ENCODE results near the gene ANKRD36.
"Not testable (repeated sequence)": the region's sequence is repeated elsewhere in the genome, so short reads cannot be mapped to it uniquely, and the experiment has no call there.

Gene ANKRD36
- 2.2 to 40.6 (median 23.0) reads per million in 17 experiments for total RNA-seq

GRCh38 chr2:97113050-97113881 is at the start of gene ANKRD36:
Gene ANKRD36 (plus strand): TSS chr2:97113153. CDS start chr2:97113740, 587 bp downstream.
- DNase-seq: peak; percentile 88 to 95 (median 92)

DNA sequence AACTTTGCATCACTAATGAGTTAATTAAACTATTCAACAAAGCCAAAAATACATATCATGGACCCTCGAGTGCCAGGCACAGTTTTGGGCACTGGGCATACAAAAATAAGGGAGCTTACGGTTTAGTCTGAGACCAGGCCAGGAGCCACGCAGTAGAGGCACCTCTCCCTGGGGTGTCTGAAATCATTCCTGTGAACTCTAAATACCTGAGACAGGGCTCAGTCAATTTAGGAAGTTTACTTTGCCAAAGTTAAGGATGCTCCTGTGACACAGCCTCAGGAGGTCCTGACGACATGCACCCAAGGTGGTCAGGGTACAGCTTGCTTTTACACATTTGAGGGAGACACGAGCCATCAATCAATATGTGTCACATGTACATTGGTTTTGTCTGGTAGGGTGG is 46.9 kb upstream of the ANKRD36 start:
- DNase-seq: not testable (repeated sequence)

DNA sequence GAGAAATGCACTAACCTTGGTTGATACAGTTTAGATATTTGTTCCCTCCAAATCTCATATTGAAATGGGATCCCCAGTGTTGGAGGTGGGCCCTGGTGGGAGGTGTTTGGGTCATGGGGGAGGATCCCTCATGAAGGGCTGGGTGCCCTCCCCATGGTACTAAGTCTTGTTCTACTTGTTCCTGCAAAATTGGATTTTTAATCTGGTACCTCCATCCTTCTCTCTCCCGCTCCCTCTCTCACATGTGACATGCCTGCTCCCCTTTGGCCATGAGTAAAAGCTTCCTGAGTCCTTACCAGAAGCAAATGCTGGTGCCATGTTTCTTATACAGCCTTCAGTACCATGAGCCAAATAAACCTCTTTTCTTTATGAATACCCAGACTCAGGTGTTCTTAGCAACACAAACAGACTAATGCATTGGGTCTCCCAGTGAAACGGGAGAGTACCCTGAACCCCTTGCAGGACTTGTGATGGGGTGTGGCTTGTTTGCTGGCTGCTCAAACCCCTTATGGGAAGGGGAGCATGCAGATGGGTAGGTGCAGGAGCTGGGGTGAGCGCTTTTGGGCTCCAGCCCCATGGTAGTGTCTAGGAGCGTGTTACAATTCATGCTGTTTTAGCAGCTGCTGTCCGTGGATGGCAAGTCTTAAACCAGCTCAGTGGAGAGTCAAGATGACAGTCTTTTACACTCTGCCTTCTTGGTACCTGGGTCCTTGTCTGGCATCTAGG is 45.5 kb upstream of the ANKRD36 start:
- DNase-seq: no peak

DNA sequence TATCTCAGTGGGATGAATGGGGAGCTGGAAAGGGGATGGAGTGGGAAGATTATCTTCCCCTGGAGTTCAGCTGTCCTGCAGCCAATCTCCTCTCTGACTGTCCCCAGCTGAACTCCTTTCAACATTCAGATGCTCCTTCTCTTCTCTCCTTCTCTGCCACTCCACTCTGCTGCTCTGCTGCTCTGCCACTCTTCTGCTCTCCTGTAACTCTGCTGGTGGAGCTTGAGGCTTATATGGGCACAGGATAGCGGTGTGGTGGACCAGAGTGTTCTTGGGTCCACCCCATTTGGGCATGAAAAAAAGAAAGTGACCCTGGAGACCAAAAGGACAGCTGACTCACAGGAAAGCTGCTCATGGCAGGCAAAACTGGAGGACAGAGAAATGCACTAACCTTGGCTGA is 44.9 kb upstream of the ANKRD36 start:
- DNase-seq: no peak

- not testable (repeated sequence) for DNase-seq
Measured at GRCh38 chr2:97068722-97069121, 44.2 kb upstream of the ANKRD36 start.

- not testable (repeated sequence) for DNase-seq
Measured at GRCh38 chr2:97070915-97071314, 42.0 kb upstream of the ANKRD36 start.

DNA sequence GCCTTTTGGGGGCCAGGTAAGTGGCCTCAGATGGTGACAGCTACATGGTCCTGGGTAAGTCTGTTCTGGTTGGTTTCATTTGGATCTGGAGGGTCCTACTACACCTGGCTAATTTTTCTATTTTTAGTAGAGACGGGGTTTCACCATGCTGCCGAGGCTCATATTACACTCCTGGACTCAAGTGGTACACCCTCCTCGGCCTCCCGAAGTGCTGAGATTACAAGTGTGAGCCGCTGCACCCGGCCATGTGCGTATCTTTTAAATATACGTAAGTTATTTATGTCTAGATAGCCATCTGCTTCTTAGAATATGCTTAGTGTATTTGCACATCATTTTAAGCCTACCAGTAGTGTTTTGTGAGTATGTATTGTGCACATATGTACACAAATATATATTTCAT is 35.7 kb upstream of the ANKRD36 start:
- not testable (repeated sequence) for DNase-seq

DNA sequence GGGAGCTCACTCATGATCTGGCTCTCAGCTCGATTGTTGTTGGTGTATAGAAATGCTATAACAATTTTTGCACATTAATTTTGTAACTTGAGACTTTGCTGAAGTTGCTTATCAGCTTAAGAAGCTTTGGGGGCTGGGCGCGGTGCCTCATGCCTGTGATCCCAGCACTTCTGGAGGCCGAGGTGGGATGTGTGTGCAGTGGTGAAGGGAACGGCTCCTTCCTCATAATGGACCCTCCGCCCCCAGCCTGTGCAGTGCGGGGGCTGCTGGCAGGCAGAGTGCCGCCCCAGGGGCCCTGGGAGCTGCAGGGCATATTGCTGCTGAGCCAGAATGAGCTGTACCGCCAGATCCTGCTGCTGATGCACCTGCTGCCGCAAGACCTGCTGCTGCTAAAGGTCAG is 32.1 kb upstream of the ANKRD36 start:
- not testable (repeated sequence) for DNase-seq

DNA sequence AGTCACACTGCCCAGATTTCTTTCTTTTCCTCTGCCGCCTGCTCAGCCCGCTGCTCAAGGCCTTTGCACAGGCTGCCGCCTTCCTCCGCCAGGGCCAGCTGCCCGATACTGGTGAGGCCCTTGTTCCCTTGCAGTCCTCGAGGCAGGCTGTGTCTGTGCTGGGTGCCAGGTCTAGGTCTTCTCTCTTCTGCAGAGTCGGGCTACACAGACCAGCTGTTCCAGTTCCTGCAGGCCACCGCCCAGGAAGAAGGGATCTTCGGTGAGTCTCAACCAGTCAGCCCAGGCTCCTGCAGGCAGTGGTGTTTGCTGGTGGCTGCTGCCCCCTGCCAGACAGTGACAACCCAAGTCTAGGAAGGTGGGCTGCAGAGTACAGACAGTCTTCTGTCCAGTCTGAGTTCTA is 30.7 kb upstream of the ANKRD36 start:
- DNase-seq: not testable (repeated sequence)

DNA sequence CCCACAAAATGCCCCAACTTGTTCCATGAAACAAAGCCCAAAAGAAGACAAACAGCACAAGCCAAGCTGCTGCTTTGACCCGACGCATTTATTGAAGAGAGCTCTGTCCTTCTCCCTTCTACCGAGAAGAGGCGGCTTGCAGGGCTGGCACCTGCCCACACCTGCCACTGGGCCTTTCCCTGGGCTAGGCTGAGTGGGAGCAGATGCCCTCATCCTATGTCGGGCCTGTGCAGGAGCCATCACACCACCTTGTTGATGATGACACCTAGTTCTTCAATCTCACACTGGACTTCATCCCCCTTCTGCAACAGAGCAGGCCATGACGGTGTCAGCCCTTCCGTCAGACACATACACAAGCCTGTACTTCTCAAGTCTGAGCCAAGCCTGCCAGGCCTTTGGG is 29.4 kb upstream of the ANKRD36 start:
- DNase-seq: not testable (repeated sequence)

DNA sequence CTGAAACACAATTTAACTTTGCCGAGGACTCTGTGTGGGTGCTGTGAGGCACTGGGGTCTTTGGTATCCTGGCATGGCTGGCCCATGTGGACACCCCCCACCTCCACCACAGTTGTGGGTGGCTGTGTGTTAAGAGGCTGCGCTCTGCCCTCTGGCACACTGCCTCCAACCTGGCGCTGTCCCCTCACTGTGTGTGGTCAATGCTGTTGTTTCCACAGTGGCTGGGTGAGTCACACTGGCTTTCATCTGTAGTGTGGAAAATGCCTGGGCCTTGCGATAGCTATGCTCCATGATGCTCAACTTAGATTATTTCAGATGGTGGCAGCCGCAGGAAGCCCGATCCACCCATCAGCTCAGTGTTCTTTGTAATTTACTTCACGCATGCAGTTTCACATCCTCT is 27.9 kb upstream of the ANKRD36 start:
- not testable (repeated sequence) for DNase-seq

DNA sequence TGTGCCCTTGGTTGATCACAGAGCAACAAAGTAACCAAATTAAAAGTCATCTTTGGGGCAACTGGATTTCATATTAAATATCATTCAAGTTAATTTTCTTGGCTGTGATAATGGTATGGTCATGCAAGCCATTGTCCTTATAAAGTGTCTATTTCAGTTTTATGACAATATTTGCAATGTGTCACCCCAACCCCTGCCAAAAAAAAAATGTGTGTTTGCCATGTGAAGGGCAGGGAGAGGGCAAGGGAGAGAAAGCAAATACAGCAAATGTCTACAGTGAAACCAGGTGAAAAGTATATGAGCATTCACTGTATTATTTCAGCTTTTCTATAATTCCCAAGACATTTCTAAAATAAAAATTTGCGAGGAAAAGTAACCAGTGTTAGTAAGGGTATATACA is 24.2 kb upstream of the ANKRD36 start:
- not testable (repeated sequence) for DNase-seq

DNA sequence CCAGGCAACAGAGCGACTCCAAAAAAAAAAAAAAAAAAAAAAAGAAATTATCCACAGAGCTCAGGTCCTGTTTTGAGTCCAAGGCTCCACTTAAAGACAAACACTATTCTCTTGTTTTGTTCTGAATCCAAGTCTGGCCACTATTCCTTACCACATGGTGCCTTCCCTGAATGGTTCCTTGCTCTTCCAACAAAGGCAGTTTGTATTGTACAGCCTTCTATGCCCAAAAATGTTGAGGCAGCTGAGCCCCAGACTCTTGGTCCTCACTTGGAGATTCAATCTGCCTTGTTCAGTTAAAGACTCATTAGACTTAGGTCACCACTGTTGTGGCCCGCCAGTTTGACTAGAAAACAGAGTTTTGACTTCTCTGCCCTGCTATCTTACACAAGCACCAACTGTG is 20.0 kb upstream of the ANKRD36 start:
- not testable (repeated sequence) for DNase-seq

- DNase-seq: not testable (repeated sequence)
Measured at GRCh38 chr2:97093983-97094771, 18.8 kb upstream of the ANKRD36 start.

DNA sequence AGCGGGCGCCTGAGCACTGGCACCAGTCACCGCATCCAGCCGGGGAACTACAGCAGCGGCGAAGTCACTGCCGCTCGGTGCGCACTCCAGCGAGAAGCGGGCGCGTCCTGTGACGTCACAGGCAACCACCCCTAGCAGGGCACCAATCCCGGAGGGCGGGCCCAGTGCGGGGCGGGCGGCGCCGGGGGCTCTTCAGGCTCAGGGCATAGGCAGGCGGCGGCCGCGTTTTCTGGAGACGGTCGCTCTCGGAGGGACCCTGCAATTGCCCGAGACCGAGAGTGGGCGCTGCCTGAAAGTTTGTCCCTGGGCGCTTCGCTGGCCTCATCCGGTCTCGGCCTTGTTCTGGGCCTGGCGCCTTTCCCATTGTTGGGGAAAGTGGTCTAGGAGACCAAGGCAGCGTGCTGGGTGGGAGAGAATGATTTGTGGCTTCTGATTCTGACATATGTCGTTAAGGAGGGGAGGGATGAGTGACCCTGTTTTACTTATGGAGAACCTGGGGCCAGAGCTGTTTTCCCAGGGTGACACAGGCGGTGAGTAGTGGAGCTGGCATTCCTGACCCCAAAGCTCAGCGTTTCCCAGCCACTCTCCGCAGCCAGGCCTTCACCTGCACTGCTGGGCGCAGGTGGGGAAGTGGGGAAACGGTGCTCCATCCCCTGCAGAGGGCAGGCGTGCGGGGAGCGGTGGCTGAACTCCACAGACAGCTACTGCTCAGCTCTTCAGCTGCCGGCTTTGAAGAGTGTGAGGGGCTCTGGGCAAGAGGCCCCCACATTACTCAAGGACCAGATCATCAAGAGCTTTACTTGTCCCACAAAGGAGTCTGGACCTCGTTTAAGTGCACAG is 18.0 kb upstream of the ANKRD36 start, which contains the start of gene FAHD2B:
Gene FAHD2B, minus strand, starts transcription at position 111 of the 840 bp plus-strand sequence. CDS start 3,176 bp downstream, outside the sequence.
- peak; percentile 53 to 85 (median 65) for DNase-seq

GRCh38 chr2:97095661-97096060 is 17.3 kb upstream of the ANKRD36 start:
- no peak for DNase-seq

DNA sequence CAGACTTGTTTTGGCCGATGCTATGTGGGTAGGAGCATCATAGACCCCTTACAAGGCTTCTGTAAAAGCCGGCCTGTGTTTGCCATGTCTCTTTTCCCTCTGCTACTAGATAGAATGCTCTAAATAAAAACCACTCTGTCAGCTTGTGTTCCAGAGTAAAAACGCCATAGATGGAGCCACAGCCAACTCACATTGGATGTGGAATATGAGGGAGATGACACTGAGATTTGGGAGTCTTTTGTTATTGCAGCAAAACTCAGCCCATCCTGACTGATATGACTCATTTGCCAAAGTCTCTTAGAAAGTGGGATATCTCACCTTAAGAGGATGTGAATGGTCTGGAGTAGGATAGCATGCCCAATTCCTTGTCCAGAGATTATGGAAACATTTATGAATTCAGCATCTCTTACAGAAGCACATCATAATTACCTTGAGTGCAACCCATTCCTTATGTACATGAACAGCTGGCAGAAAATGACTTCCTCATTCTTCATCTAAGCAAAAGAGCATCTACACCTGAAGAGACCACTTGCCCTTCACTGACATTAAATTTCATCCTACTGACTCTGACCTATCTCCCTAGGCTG is 14.1 kb upstream of the ANKRD36 start:
- DNase-seq: not testable (repeated sequence)

GRCh38 chr2:97106878-97107277 is 6.1 kb upstream of the ANKRD36 start:
- DNase-seq: not testable (repeated sequence)

- DNase-seq: not testable (repeated sequence)
Measured at GRCh38 chr2:97111246-97111645, 1.7 kb upstream of the ANKRD36 start.

- DNase-seq: peak; percentile 10 to 49 (median 33)
Measured at GRCh38 chr2:97112320-97113049, 468 bp upstream of the ANKRD36 start.

- not testable (repeated sequence) for DNase-seq
Measured at GRCh38 chr2:97113882-97114255, 916 bp downstream of the ANKRD36 start.
